Measurements from ENCODE around the gene HTRA2. TPM values are rescaled to one million over a fixed set of nuclear protein-coding genes. Genes with fewer than 3 reads are reported as not detected.
A peak's percentile ranks its signal among the peaks of the same experiment; 100 is the strongest.

Gene HTRA2
- polyA plus RNA-seq, 1 donor = 28.2 TPM

GRCh38 chr2:74500578-74500946 lies 29.2 kb upstream of the HTRA2 start:
- DNase-seq = no peak
- Histone ChIP-seq H3K4me3 (ENCODE audit: low read length) (peak overlapping the region; percentile 74), H3K4me1 (ENCODE audit: control insufficient read depth, insufficient read depth, low read length) (peaks cover 44% of the 10 kb centered on the region), H3K27me3 (ENCODE audit: control insufficient read depth, insufficient read depth, low read length) (peaks cover 54% of the 10 kb centered on the region), H3K27ac (ENCODE audit: low read length) (peak overlapping the region; percentile 97), H3K9me3 (ENCODE audit: control insufficient read depth, low read depth, low read length) (peaks cover 9% of the 10 kb centered on the region), H3K36me3 (ENCODE audit: control insufficient read depth, insufficient read depth, low read length) (peaks cover 12% of the 10 kb centered on the region)

GRCh38 chr2:74501335-74502071 lies 28.2 kb upstream of the HTRA2 start:
- Histone ChIP-seq H3K4me1 (ENCODE audit: control insufficient read depth, insufficient read depth, low read length) (peaks cover 45% of the 10 kb centered on the region), H3K27me3 (ENCODE audit: control insufficient read depth, insufficient read depth, low read length) (peaks cover 54% of the 10 kb centered on the region), H3K36me3 (ENCODE audit: control insufficient read depth, insufficient read depth, low read length) (peaks cover 17% of the 10 kb centered on the region), H3K9me3 (ENCODE audit: control insufficient read depth, low read depth, low read length) (peaks cover 9% of the 10 kb centered on the region), H3K27ac (ENCODE audit: low read length) (peak overlapping the region; percentile 97), H3K4me3 (ENCODE audit: low read length) (peak overlapping the region; percentile 74)
- peak in 1 of 2 donors; percentile 43 for DNase-seq
- 40% methylated on average over 2 of the region's 18 CpGs for WGBS (ENCODE audit: insufficient coverage, low lambda C conversion rate)

- Histone ChIP-seq H3K9me3 (ENCODE audit: control insufficient read depth, low read depth, low read length) (peaks cover 9% of the 10 kb centered on the region), H3K4me1 (ENCODE audit: control insufficient read depth, insufficient read depth, low read length) (peaks cover 40% of the 10 kb centered on the region), H3K4me3 (ENCODE audit: low read length) (peak overlapping the region; percentile 74), H3K27me3 (ENCODE audit: control insufficient read depth, insufficient read depth, low read length) (peaks cover 53% of the 10 kb centered on the region), H3K36me3 (ENCODE audit: control insufficient read depth, insufficient read depth, low read length) (peaks cover 16% of the 10 kb centered on the region), H3K27ac (ENCODE audit: low read length) (peak overlapping the region; percentile 97)
- WGBS (ENCODE audit: insufficient coverage, low lambda C conversion rate) = no CpG with 5 or more reads among the region's 32 CpGs
- peak; percentile 74 to 89 for DNase-seq
These were observed 27.5 kb upstream of the HTRA2 start for GRCh38 chr2:74502147-74502719.

GRCh38 chr2:74502720-74503505 lies 26.8 kb upstream of the HTRA2 start:
- Histone ChIP-seq H3K4me3 (ENCODE audit: low read length) (peak overlapping the region; percentile 74), H3K36me3 (ENCODE audit: control insufficient read depth, insufficient read depth, low read length) (peaks cover 16% of the 10 kb centered on the region), H3K9me3 (ENCODE audit: control insufficient read depth, low read depth, low read length) (peaks cover 7% of the 10 kb centered on the region), H3K4me1 (ENCODE audit: control insufficient read depth, insufficient read depth, low read length) (peaks cover 35% of the 10 kb centered on the region), H3K27ac (ENCODE audit: low read length) (peak overlapping the region; percentile 97), H3K27me3 (ENCODE audit: control insufficient read depth, insufficient read depth, low read length) (peaks cover 46% of the 10 kb centered on the region)
- no CpG with 5 or more reads among the region's 67 CpGs for WGBS (ENCODE audit: insufficient coverage, low lambda C conversion rate)
- DNase-seq = peak; percentile 88 to 93

- Histone ChIP-seq H3K4me3 (ENCODE audit: low read length) (peak overlapping the region; percentile 74), H3K36me3 (ENCODE audit: control insufficient read depth, insufficient read depth, low read length) (peaks cover 16% of the 10 kb centered on the region), H3K9me3 (ENCODE audit: control insufficient read depth, low read depth, low read length) (peaks cover 6% of the 10 kb centered on the region), H3K27ac (ENCODE audit: low read length) (peak overlapping the region; percentile 97), H3K27me3 (ENCODE audit: control insufficient read depth, insufficient read depth, low read length) (peaks cover 43% of the 10 kb centered on the region), H3K4me1 (ENCODE audit: control insufficient read depth, insufficient read depth, low read length) (peaks cover 33% of the 10 kb centered on the region)
- WGBS (ENCODE audit: insufficient coverage, low lambda C conversion rate) = no CpG with 5 or more reads among the region's 45 CpGs
- DNase-seq = no peak
These were observed 25.9 kb upstream of the HTRA2 start for GRCh38 chr2:74503506-74504475.

- no peak for DNase-seq
- Histone ChIP-seq H3K36me3 (ENCODE audit: control insufficient read depth, insufficient read depth, low read length) (peaks cover 16% of the 10 kb centered on the region), H3K9me3 (ENCODE audit: control insufficient read depth, low read depth, low read length) (peaks cover 3% of the 10 kb centered on the region), H3K4me1 (ENCODE audit: control insufficient read depth, insufficient read depth, low read length) (peaks cover 33% of the 10 kb centered on the region), H3K4me3 (ENCODE audit: low read length) (peak overlapping the region; percentile 74), H3K27me3 (ENCODE audit: control insufficient read depth, insufficient read depth, low read length) (peaks cover 41% of the 10 kb centered on the region), H3K27ac (ENCODE audit: low read length) (peak overlapping the region; percentile 97)
- WGBS (ENCODE audit: insufficient coverage, low lambda C conversion rate) = no CpG with 5 or more reads among the region's 3 CpGs
These were observed 25.1 kb upstream of the HTRA2 start for GRCh38 chr2:74504591-74504990.

GRCh38 chr2:74505448-74506246 lies 24.1 kb upstream of the HTRA2 start:
- peaks cover 33% of the 10 kb centered on the region for H3K4me1 ChIP-seq (ENCODE audit: control insufficient read depth, insufficient read depth, low read length)
- no CpG with 5 or more reads among the region's 14 CpGs for WGBS (ENCODE audit: insufficient coverage, low lambda C conversion rate)
- no peak overlapping the region for H3K27ac ChIP-seq (ENCODE audit: low read length)
- H3K4me3 ChIP-seq (ENCODE audit: low read length) = peak overlapping the region; percentile 7
- no peak for DNase-seq
- peaks cover 16% of the 10 kb centered on the region for H3K36me3 ChIP-seq (ENCODE audit: control insufficient read depth, insufficient read depth, low read length)
- peaks cover 41% of the 10 kb centered on the region for H3K27me3 ChIP-seq (ENCODE audit: control insufficient read depth, insufficient read depth, low read length)
- peaks cover 3% of the 10 kb centered on the region for H3K9me3 ChIP-seq (ENCODE audit: control insufficient read depth, low read depth, low read length)

GRCh38 chr2:74507145-74507925 lies 22.4 kb upstream of the HTRA2 start, which contains the start of gene PCGF1:
PCGF1 (minus strand) TSS chr2:74507695; CDS start chr2:74507668, 27 bp downstream.
- Histone ChIP-seq H3K27ac (ENCODE audit: low read length) (peak within 1 kb of the TSS; percentile 91), H3K36me3 (ENCODE audit: control insufficient read depth, insufficient read depth, low read length) (peaks cover 16% of the 10 kb centered on the region), H3K9me3 (ENCODE audit: control insufficient read depth, low read depth, low read length) (peaks cover 3% of the 10 kb centered on the region), H3K4me3 (ENCODE audit: low read length) (peak within 1 kb of the TSS; percentile 79), H3K4me1 (ENCODE audit: control insufficient read depth, insufficient read depth, low read length) (peaks cover 29% of the 10 kb centered on the region), H3K27me3 (ENCODE audit: control insufficient read depth, insufficient read depth, low read length) (peaks cover 47% of the 10 kb centered on the region)
- peak; percentile 98 for DNase-seq
- WGBS (ENCODE audit: insufficient coverage, low lambda C conversion rate) = no CpG with 5 or more reads among the region's 56 CpGs
